ENCODE data around the gene ZBTB49. TPM values are rescaled to one million over a fixed set of nuclear protein-coding genes. Genes with fewer than 3 reads are reported as not detected.

The ZBTB49 gene
- total and polyA plus RNA-seq, 9 donors, result 5.5 to 13.4 (median 8.3) TPM

DNA sequence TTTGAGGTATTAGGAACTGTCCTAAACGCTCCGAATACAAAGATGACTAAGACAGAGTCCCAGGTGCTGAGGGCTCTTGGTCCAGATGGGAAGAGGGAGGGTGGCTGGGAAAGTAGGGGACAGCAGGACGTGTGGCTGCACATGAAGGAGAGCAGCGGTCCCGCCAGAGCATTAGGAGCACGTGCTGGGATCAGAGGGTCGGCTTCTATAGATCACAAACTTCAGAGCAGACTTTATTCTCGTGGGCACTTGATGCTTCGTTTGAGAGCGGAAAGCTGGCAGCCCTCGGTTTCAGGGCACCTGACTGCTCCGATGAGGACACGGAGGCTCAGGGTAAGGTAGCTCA is 26.1 kb downstream of the ZBTB49 start:
- Histone ChIP-seq H3K4me1 (ENCODE audit: insufficient read depth) (no peaks in the 10 kb centered on the region), H3K4me3 (no peak overlapping the region), H3K27me3 (no peaks in the 10 kb centered on the region), H3K36me3 (no peaks in the 10 kb centered on the region), H3K9me3 (no peaks in the 10 kb centered on the region), H3K27ac (no peak overlapping the region)
- no peak for DNase-seq
- intact Hi-C loops (cut with DNase I), result no loop called here
- TF ChIP-seq, protein P1, sequence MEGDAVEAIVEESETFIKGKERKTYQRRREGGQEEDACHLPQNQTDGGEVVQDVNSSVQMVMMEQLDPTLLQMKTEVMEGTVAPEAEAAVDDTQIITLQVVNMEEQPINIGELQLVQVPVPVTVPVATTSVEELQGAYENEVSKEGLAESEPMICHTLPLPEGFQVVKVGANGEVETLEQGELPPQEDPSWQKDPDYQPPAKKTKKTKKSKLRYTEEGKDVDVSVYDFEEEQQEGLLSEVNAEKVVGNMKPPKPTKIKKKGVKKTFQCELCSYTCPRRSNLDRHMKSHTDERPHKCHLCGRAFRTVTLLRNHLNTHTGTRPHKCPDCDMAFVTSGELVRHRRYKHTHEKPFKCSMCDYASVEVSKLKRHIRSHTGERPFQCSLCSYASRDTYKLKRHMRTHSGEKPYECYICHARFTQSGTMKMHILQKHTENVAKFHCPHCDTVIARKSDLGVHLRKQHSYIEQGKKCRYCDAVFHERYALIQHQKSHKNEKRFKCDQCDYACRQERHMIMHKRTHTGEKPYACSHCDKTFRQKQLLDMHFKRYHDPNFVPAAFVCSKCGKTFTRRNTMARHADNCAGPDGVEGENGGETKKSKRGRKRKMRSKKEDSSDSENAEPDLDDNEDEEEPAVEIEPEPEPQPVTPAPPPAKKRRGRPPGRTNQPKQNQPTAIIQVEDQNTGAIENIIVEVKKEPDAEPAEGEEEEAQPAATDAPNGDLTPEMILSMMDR (IDR thresholded peaks at IDR 0.05), result no peak
- TF ChIP-seq POLR2A (IDR thresholded peaks at IDR 0.05), result no peak
- no peak for TF ChIP-seq EP300 (IDR thresholded peaks at IDR 0.05)
- WGBS, 3 donors, result 90 to 95% (median 92%) methylated on average over 13 of the region's 13 CpGs

DNA sequence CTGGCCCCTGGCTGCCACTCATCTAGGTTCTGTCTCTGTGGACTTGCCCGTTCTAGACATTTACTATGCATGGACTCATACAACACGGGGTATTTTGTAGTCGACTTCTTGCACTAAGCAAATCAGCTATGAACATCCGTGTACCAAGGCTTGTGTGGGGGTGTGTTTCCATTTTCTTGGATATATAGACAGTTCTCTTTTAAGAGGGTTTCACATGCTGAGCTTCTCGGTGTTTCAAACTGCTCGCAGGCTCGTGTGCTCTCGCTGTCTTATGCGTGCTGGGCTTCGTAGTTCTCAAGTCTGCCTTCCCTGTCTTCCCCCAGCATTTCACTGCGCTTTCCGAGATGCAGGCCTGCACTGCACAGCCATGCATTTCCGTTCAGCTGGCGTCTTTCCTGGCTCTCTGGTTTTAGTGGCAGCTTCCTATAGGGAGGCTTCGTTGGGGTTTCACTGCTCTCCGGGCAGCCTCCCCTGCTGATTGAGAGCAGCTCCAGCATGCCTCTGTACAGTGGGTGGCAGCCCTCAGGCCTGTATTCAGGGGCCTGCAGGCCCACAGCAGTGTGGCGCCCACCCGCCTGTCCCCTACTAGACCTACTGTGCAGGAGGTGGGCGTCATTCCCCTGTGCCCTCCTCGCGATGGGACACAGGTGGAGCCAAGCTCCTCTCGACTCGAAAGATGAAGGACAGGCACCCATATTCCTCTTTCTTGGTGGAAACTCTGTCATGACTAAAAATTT is 27.6 kb downstream of the ZBTB49 start:
- no peaks in the 10 kb centered on the region for H3K4me1 ChIP-seq (ENCODE audit: insufficient read depth)
- no peak overlapping the region for H3K4me3 ChIP-seq
- H3K27ac ChIP-seq, result no peak overlapping the region
- H3K27me3 ChIP-seq, result no peaks in the 10 kb centered on the region
- no peak for DNase-seq
- no peaks in the 10 kb centered on the region for H3K9me3 ChIP-seq
- intact Hi-C loops (cut with DNase I), result no loop called here
- 87 to 89% (median 88%) methylated on average over 23 of the region's 23 CpGs for WGBS, 3 donors
- no peaks in the 10 kb centered on the region for H3K36me3 ChIP-seq
- TF ChIP-seq POLR2A (IDR thresholded peaks at IDR 0.05) (no peak), EP300 (IDR thresholded peaks at IDR 0.05) (no peak)
- TF ChIP-seq, protein P1 (IDR thresholded peaks at IDR 0.05), result no peak

DNA sequence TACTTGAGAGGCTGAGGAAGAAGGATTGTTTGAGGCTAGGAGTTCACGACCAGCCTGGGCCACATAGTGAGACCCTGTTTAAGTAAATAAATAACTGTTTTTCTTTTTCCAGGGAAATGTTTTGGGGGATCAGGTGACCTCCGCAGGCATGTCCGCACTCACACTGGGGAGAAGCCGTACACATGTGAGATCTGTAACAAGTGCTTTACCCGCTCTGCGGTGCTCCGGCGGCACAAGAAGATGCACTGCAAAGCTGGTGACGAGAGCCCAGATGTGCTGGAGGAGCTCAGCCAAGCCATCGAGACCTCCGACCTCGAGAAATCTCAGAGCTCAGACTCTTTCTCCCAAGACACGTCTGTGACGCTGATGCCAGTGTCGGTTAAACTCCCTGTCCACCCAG is 30.5 kb downstream of the ZBTB49 start:
- no peak overlapping the region for H3K27ac ChIP-seq
- no peak for DNase-seq
- TF ChIP-seq POLR2A (IDR thresholded peaks at IDR 0.05) (no peak), EP300 (IDR thresholded peaks at IDR 0.05) (no peak)
- TF ChIP-seq, protein P1 (IDR thresholded peaks at IDR 0.05), result no peak
- H3K4me1 ChIP-seq (ENCODE audit: insufficient read depth), result peaks cover 3% of the 10 kb centered on the region
- intact Hi-C loops (cut with DNase I), result loop anchor here in 1 of 4 donors (10.0 kb wide), 1 partner anchor 66 kb away; no protein-coding TSS in a partner anchor
- H3K4me3 ChIP-seq, result no peak overlapping the region
- no peaks in the 10 kb centered on the region for H3K27me3 ChIP-seq
- H3K36me3 ChIP-seq, result no peaks in the 10 kb centered on the region
- 91 to 93% (median 93%) methylated on average over 15 of the region's 15 CpGs for WGBS, 3 donors
- no peaks in the 10 kb centered on the region for H3K9me3 ChIP-seq

DNA sequence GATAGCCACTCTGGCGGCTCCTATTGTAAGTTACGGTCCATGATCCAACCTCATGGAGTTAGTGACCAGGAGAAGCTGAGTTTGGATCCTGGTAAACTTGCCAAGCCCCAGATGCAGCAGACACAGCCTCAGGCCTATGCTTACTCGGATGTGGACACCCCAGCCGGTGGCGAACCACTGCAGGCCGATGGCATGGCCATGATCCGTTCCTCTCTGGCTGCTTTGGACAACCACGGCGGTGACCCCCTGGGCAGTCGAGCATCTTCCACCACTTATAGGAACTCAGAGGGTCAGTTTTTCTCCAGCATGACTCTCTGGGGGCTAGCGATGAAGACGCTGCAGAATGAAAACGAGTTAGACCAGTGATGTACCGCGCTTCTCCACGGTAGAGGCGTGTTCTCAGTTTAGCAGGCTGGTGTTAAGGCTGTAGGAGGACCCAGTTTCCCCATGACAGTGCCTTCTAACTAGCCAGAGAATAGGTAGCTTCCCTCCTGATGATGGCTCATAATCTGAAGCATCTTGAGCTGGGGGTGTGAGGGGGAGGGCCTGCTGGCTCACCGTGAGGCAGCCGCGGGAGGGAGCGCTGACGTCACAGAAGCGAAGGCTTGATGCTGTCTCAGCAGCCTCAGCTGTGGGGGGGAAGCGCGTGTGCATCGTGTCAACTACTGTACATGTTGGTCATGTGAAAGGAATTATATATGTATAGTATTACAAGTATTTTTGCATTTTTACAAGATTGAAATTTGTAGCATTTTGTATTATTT is 31.1 kb downstream of the ZBTB49 start:
- H3K4me1 ChIP-seq (ENCODE audit: insufficient read depth), result peaks cover 3% of the 10 kb centered on the region
- H3K36me3 ChIP-seq, result no peaks in the 10 kb centered on the region
- H3K4me3 ChIP-seq, result no peak overlapping the region
- H3K27me3 ChIP-seq, result no peaks in the 10 kb centered on the region
- H3K27ac ChIP-seq, result no peak overlapping the region
- peak in 1 of 5 donors; percentile 8 for DNase-seq
- H3K9me3 ChIP-seq, result no peaks in the 10 kb centered on the region
- WGBS, 3 donors, result 91 to 94% (median 94%) methylated on average over 26 of the region's 26 CpGs
- intact Hi-C loops (cut with DNase I), result loop anchor here in 1 of 4 donors (10.0 kb wide), 1 partner anchor 66 kb away; no protein-coding TSS in a partner anchor
- no peak for TF ChIP-seq POLR2A (IDR thresholded peaks at IDR 0.05)
- TF ChIP-seq EP300 (IDR thresholded peaks at IDR 0.05), result no peak
- TF ChIP-seq, protein P1 (IDR thresholded peaks at IDR 0.05), result no peak

All from ovary (tissue), 9 donors.